H7 (cell line): Measurements from ENCODE around the gene KIRREL2. TPM values are rescaled to one million over a fixed set of nuclear protein-coding genes. Genes with fewer than 3 reads are reported as not detected.
"Not testable (repeated sequence)": the region's sequence is repeated elsewhere in the genome, so short reads cannot be mapped to it uniquely, and the experiment has no call there.

Experiments
- DNase-seq: peaks from one replicate; pipeline ENCODE4 v3.0.0; 2012
- H3K27me3 ChIP-seq: 2 replicates; pipeline ENCODE4 v1.6.0; 2011; ENCODE audit warnings: mild to moderate bottlenecking, low read length; ENCODE audit not compliant: control insufficient read depth, insufficient read depth
- H3K36me3 ChIP-seq: replicated peaks from 2 replicates; pipeline ENCODE4 v1.5.1; 2011; ENCODE audit warnings: low read length; ENCODE audit not compliant: control insufficient read depth, insufficient read depth
- H3K4me3 ChIP-seq: 2 replicates; pipeline ENCODE4 v1.5.1; 2011; ENCODE audit warnings: low read depth, mild to moderate bottlenecking, control low read depth, low read length, moderate library complexity; ENCODE audit not compliant: insufficient read depth
- total RNA-seq: library from RNA; depleted of rRNA; stranded (reverse); fragments of >200 nt; shearing (Covaris generic); gene quantifications from 2 replicates; pipeline ENCODE4 v1.2.3, GENCODE V29; 2014; rRNA removed

The KIRREL2 gene
- total RNA-seq, 1 experiment from 2014 or later: 0.55 TPM

DNA sequence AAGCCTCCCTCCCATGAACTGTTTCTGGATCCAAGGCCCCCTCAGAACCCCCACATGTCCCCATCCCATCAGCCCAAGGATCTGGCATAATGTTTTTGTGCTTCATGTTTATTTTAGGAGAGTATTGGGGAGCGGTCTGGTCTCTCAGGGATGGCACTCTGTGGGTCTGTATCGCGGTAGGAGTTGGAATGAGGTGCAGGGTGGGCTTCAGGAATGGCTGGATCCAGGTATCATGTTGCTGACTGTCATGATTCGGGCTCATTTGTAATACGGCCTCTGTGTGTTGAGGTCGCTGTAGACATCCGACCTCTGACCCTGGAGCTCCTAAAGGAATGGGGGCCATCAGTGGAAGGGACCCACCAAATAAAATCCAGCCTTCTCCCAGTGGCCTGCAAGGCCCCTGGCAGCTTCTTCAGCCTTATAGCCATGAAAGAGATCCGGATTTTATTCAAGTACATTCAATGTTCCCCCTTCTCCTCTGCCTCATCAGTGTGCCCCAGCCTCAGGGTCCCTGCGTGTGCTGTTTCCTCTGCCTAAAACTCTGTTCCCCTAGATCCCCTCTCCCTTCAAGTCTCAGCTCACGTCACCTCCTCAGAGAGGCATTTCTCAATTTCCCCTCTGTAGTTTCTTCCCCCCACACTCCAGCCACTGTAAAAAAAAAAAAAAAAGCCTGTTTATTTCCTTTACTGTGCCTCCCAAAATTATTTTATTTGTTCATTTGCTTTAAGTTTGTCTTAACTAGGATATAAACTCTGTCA, 47.8 kb downstream of the KIRREL2 start:
- DNase-seq: no peak
- no peak overlapping the region for H3K4me3 ChIP-seq
- no peaks in the 10 kb centered on the region for H3K36me3 ChIP-seq
- peaks cover 4% of the 10 kb centered on the region; the same call in 1 of the 2 replicates for H3K27me3 ChIP-seq

GRCh38 chr19:35905178-35905727, 48.5 kb downstream of the KIRREL2 start:
- H3K36me3 ChIP-seq: no peaks in the 10 kb centered on the region
- no peak overlapping the region for H3K4me3 ChIP-seq
- no peak for DNase-seq
- peaks cover 4% of the 10 kb centered on the region; the same call in 1 of the 2 replicates for H3K27me3 ChIP-seq

DNA sequence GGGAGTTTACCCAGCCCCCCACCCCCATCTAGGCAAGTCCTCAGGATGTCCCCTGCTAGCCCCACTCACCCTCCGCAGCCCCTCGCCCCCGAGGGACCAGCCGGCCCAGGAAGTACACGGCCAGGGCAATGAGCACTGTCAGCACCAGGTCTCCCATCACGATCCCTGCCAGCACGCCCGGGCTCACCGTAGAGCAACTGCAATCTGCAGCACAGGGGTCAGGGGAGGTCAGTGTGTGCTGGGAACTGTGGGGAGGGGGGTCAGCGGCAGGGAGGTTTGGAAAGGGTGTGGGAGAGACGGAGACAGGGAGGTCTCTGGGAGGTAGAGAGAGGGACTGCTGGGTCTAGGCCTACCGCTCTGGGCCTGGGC, 50.6 kb downstream of the KIRREL2 start:
- Histone ChIP-seq H3K4me3 (no peak overlapping the region), H3K36me3 (no peaks in the 10 kb centered on the region), H3K27me3 (peaks cover 3% of the 10 kb centered on the region; the same call in 1 of the 2 replicates)
- DNase-seq: peak; percentile 64

DNA sequence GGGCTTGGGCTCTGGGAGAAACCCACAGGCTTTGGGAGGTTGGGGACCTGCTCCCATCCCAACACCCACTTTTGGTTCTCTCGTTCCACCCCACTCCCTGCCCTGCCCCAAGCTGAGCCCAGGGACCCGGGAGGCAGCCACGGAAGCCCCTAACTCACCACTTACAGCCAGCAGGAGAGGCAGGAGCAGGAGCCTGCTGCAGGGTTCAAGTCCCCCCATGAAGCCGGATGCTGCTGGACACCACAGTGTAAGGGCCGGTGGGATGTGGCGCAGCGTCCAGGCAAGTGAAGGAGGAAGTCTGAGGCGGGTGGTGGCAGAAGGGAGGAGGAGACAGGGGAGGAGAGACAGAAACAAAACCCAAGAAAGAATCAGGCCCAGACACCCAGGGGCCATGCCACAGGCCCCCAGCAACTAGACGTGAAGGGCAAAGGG, 51.3 kb downstream of the KIRREL2 start, which contains the start of gene TYROBP:
TSS of gene TYROBP (minus strand) at position 286 of the 432 bp plus-strand sequence. CDS start at position 219, 67 bp downstream.
- H3K36me3 ChIP-seq: no peaks in the 10 kb centered on the region
- no peaks in the 10 kb centered on the region for H3K27me3 ChIP-seq
- peak; percentile 44 for DNase-seq
- H3K4me3 ChIP-seq: no peak within 1 kb of the TSS

GRCh38 chr19:35908973-35909683, 52.4 kb downstream of the KIRREL2 start:
- H3K36me3 ChIP-seq: no peaks in the 10 kb centered on the region
- no peak overlapping the region for H3K4me3 ChIP-seq
- DNase-seq: peak; percentile 63
- no peaks in the 10 kb centered on the region for H3K27me3 ChIP-seq

GRCh38 chr19:35909684-35910035, 52.9 kb downstream of the KIRREL2 start:
- H3K36me3 ChIP-seq: no peaks in the 10 kb centered on the region
- H3K27me3 ChIP-seq: no peaks in the 10 kb centered on the region
- H3K4me3 ChIP-seq: no peak overlapping the region
- no peak for DNase-seq

DNA sequence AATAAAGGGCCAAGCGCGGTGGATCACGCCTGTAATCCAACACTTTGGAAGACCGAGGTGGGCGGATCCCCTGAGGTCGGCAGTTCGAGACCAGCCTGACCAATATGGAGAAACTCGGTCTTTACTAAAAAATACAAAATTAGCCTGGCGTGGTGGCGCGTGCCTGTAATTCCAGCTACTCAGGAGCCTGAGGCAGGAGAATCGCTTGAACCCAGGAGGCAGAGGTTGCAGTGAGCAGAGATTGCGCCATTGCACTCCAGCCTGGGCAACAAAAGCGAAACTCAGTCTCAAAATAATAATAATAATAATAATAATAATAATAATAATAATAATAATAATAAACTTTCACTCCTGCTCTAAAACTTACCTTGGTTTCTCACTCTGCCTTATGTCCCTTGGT, 53.6 kb downstream of the KIRREL2 start:
- not testable (repeated sequence) for H3K27me3 ChIP-seq, H3K36me3 ChIP-seq, DNase-seq, H3K4me3 ChIP-seq

- peak; percentile 69 for DNase-seq
- Histone ChIP-seq H3K4me3 (no peak overlapping the region), H3K27me3 (no peaks in the 10 kb centered on the region), H3K36me3 (no peaks in the 10 kb centered on the region)
Observed at GRCh38 chr19:35911173-35911572, 54.5 kb downstream of the KIRREL2 start.

DNA sequence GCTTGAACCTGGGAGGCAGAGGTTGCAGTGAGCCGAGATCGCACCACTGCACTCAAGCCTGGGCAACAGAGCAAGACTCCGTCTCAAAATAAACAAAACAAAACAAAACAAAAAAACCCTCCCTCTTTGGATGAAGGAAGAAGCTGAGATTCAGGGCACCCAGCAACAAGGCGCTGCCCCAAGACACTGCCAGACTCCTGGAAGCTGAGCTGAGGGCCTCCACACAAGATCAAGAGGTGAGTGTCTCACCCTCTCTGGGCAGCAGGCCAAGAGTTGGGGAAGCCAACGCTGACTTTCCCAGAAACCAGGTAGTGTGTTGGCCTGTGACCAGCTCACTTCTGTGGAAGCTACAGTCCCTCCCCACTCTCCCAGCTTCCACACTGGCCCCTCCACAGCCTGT, 55.1 kb downstream of the KIRREL2 start:
- DNase-seq: no peak
- H3K27me3 ChIP-seq: no peaks in the 10 kb centered on the region
- H3K36me3 ChIP-seq: no peaks in the 10 kb centered on the region
- H3K4me3 ChIP-seq: no peak overlapping the region

DNA sequence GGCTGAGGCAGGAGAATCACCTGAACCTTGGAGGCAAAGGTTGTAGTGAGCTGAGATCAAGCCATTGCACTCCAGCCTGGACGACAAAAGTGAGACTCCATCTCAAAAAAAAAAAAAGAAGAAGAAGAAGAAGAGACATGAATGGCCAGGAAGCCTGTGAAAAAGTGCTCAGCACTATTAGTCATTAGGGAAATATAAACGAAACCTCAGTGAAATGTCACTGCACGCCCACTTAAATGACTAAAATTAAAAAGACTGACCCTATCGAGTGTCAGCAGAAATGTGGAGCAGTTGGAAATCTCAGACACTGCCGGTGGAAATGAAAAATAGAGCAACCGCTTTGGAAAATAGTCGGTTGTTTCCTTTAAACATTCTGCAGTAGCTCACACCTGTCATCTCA, 56.9 kb downstream of the KIRREL2 start:
- no peaks in the 10 kb centered on the region for H3K27me3 ChIP-seq
- DNase-seq: no peak
- H3K4me3 ChIP-seq: no peak overlapping the region
- H3K36me3 ChIP-seq: no peaks in the 10 kb centered on the region

DNA sequence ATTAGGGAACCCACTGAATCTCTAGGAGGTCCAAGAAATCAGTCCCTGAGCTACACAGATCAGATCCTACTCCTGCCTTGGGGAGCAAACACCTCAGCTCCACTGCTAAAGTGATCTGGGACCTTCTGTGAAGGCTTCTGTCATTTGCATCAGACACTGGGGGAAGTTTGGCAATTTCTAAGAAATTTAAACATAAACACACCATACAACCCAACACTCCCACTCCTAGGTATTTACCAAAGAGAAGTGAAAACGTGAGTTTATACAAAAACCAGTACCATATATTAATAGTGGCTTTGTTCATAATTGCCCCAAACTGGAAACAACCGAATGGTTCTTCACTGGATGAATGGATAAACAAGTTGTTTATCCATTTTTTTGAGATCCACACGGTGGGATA, 58.7 kb downstream of the KIRREL2 start:
- no peak for DNase-seq
- Histone ChIP-seq H3K27me3 (no peaks in the 10 kb centered on the region), H3K4me3 (no peak overlapping the region), H3K36me3 (no peaks in the 10 kb centered on the region)

Other genes starting within 250 kb of the KIRREL2 start
- gene HAUS5, start 244.2 kb upstream of the KIRREL2 start, total RNA-seq: 25.6 and 27.4 TPM in 2 replicates
- gene RBM42, start 227.9 kb upstream of the KIRREL2 start, total RNA-seq: 75.0 and 81.4 TPM in 2 replicates
- gene ETV2, start 215.2 kb upstream of the KIRREL2 start, total RNA-seq: 0.35 and 0.81 TPM in 2 replicates
- gene COX6B1, start 208.6 kb upstream of the KIRREL2 start, total RNA-seq: 500 and 605 TPM in 2 replicates
- gene UPK1A, start 190.4 kb upstream of the KIRREL2 start, total RNA-seq: 0.14 and 0.74 TPM in 2 replicates
- not detected in 2 replicates for gene ZBTB32, start 152.4 kb upstream of the KIRREL2 start, total RNA-seq
- 12.9 and 16.3 TPM in 2 replicates for gene KMT2B, start 138.9 kb upstream of the KIRREL2 start, total RNA-seq
- 11.5 and 15.2 TPM in 2 replicates for gene IGFLR1, start 114.5 kb upstream of the KIRREL2 start, total RNA-seq
- gene U2AF1L4, start 111.5 kb upstream of the KIRREL2 start, total RNA-seq: 11.6 and 13.4 TPM in 2 replicates
- gene PSENEN, start 111.3 kb upstream of the KIRREL2 start, total RNA-seq: 53.2 and 58.6 TPM in 2 replicates
- gene LIN37, start 108.3 kb upstream of the KIRREL2 start, total RNA-seq: 5.0 and 17.2 TPM in 2 replicates
- gene HSPB6, start 99.9 kb upstream of the KIRREL2 start, total RNA-seq: 0.48 and 1.4 TPM in 2 replicates
- 6.8 and 14.0 TPM in 2 replicates for gene PROSER3, start 98.7 kb upstream of the KIRREL2 start, total RNA-seq
- gene ARHGAP33, start 81.3 kb upstream of the KIRREL2 start, total RNA-seq: 3.7 and 6.4 TPM in 2 replicates
- gene PRODH2, start 44.1 kb upstream of the KIRREL2 start, total RNA-seq: not detected in 2 replicates
- not detected in 2 replicates for gene NPHS1, start 4.4 kb upstream of the KIRREL2 start, total RNA-seq
- 18.3 and 19.3 TPM in 2 replicates for gene APLP1, start 11.7 kb downstream of the KIRREL2 start, total RNA-seq
- 6.8 and 7.5 TPM in 2 replicates for gene NFKBID, start 43.6 kb downstream of the KIRREL2 start, total RNA-seq
- gene HCST, start 45.6 kb downstream of the KIRREL2 start, total RNA-seq: 2.4 and 2.8 TPM in 2 replicates
- not detected in 2 replicates for gene TYROBP, start 51.4 kb downstream of the KIRREL2 start, total RNA-seq
- gene LRFN3, start 79.5 kb downstream of the KIRREL2 start, total RNA-seq: 9.9 and 13.4 TPM in 2 replicates
- gene SDHAF1, start 138.3 kb downstream of the KIRREL2 start, total RNA-seq: 32.9 and 41.9 TPM in 2 replicates
- 14.4 and 27.0 TPM in 2 replicates for gene SYNE4, start 151.9 kb downstream of the KIRREL2 start, total RNA-seq
- gene ALKBH6, start 157.3 kb downstream of the KIRREL2 start, total RNA-seq: 21.9 and 25.5 TPM in 2 replicates
- gene CLIP3, start 176.0 kb downstream of the KIRREL2 start, total RNA-seq: 1.5 and 8.0 TPM in 2 replicates
- gene THAP8, start 197.4 kb downstream of the KIRREL2 start, total RNA-seq: 2.9 and 5.4 TPM in 2 replicates
- 27.0 and 35.1 TPM in 2 replicates for gene WDR62, start 198.0 kb downstream of the KIRREL2 start, total RNA-seq